A549 (cell line): ENCODE data around the gene SERPINF2.

ENCODE experiments used
- CTCF ChIP-seq: fragments of >200 bp; sonication (Bioruptor Twin); formaldehyde crosslinking; IDR thresholded peaks from 3 replicates; pipeline ENCODE4 v1.5.1; 2016
- EHF ChIP-seq: fragments of 250-450 bp; sonication (Bioruptor Pico); IDR thresholded peaks from 2 replicates; pipeline ENCODE4 v1.5.0; 2020; ENCODE audit warnings: mild to moderate bottlenecking
- GATA3 ChIP-seq: IDR thresholded peaks from 2 replicates; pipeline ENCODE4 v1.6.1; 2012; ENCODE audit warnings: borderline replicate concordance
- HDAC2 ChIP-seq: fragments of 200-600 bp; sonication (generic); IDR thresholded peaks from 2 replicates; pipeline ENCODE4 v1.6.1; 2016
- NR3C1 ChIP-seq: fragments of >200 bp; sonication (Bioruptor Twin); formaldehyde crosslinking; IDR thresholded peaks from 3 replicates; pipeline ENCODE4 v1.6.1; 2017
- PHF8 ChIP-seq: fragments of 200-600 bp; sonication (generic); IDR thresholded peaks from 2 replicates; pipeline ENCODE4 v1.6.1; 2016; ENCODE audit warnings: low read depth, mild to moderate bottlenecking, antibody characterized with exemption, moderate library complexity, borderline replicate concordance
- POLR2A ChIP-seq: IDR thresholded peaks from 2 replicates; pipeline ENCODE4 v1.6.1; 2012; ENCODE audit warnings: mild to moderate bottlenecking, low read length
- POLR2AphosphoS2 ChIP-seq: conservative IDR thresholded peaks from 2 replicates; pipeline ENCODE4 v1.6.1; 2012; ENCODE audit warnings: low read length, improper control_type of control experiment, inconsistent platforms
- TP53 ChIP-seq: fragments of 250-450 bp; sonication (Bioruptor Pico); IDR thresholded peaks from 2 replicates; pipeline ENCODE4 v1.5.0; 2021; ENCODE audit warnings: mild to moderate bottlenecking, moderate library complexity
- ZFP36 ChIP-seq: fragments of 450-650 bp; IDR thresholded peaks from 2 replicates; pipeline ENCODE4 v1.6.1; 2014; ENCODE audit warnings: borderline replicate concordance; ENCODE audit not compliant: partially characterized antibody
- ZSCAN20 ChIP-seq: fragments of 250-450 bp; sonication (Bioruptor Pico); IDR thresholded peaks from 2 replicates; pipeline ENCODE4 v1.8.0; 2022; ENCODE audit warnings: mild to moderate bottlenecking, moderate library complexity
- TF ChIP-seq, protein P1 (sequence below): fragments of 200-600 bp; sonication (generic); IDR thresholded peaks from 2 replicates; pipeline ENCODE4 v1.6.1; 2016; ENCODE audit warnings: antibody characterized with exemption, mild to moderate bottlenecking, moderate library complexity

DNA sequence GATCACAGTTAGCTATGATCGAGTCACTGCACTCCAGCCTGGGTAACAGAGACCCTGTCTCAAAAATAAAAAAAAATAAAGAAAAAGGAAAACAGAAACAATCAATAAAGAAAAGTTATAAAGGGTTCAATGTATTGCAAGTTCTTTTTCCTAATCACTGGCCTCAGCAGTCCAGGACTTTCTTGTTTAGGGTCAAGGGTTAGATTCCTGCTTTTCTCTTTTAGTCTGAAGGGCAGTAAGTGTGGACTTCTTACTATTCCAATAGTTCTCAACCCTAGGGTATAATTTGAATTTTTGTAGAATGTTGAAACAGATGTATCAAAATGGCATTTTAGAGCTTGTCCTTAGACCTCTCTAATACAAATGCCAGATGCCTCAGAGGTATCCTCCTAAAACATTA is 59.8 kb downstream of the SERPINF2 start:
- TF ChIP-seq EHF (CRISPR knock-in tag) (no peak), POLR2A (no peak), TP53 (no peak), CTCF (no peak), PHF8 (no peak), NR3C1 (no peak), GATA3 (no peak), POLR2AphosphoS2 (no peak), ZFP36 (no peak), ZSCAN20 (CRISPR knock-in tag) (no peak), HDAC2 (no peak)
- TF ChIP-seq, protein P1, sequence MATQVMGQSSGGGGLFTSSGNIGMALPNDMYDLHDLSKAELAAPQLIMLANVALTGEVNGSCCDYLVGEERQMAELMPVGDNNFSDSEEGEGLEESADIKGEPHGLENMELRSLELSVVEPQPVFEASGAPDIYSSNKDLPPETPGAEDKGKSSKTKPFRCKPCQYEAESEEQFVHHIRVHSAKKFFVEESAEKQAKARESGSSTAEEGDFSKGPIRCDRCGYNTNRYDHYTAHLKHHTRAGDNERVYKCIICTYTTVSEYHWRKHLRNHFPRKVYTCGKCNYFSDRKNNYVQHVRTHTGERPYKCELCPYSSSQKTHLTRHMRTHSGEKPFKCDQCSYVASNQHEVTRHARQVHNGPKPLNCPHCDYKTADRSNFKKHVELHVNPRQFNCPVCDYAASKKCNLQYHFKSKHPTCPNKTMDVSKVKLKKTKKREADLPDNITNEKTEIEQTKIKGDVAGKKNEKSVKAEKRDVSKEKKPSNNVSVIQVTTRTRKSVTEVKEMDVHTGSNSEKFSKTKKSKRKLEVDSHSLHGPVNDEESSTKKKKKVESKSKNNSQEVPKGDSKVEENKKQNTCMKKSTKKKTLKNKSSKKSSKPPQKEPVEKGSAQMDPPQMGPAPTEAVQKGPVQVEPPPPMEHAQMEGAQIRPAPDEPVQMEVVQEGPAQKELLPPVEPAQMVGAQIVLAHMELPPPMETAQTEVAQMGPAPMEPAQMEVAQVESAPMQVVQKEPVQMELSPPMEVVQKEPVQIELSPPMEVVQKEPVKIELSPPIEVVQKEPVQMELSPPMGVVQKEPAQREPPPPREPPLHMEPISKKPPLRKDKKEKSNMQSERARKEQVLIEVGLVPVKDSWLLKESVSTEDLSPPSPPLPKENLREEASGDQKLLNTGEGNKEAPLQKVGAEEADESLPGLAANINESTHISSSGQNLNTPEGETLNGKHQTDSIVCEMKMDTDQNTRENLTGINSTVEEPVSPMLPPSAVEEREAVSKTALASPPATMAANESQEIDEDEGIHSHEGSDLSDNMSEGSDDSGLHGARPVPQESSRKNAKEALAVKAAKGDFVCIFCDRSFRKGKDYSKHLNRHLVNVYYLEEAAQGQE = no peak
